HEK293 (cell line): ENCODE measurements around the gene GRK2.

ENCODE experiments used
- EGR2 ChIP-seq: fragments of 450-650 bp; formaldehyde crosslinking; IDR thresholded peaks from 2 replicates; pipeline ENCODE4 v1.5.1; 2016; ENCODE audit warnings: low read depth, missing biosample characterization, missing genetic modification characterization
- HOXA7 ChIP-seq: sonication (generic); formaldehyde crosslinking; IDR thresholded peaks from 2 replicates; pipeline ENCODE4 v1.8.1; 2022; ENCODE audit warnings: missing genetic modification reagents, borderline replicate concordance
- WT1 ChIP-seq: fragments of 450-650 bp; formaldehyde crosslinking; IDR thresholded peaks from 2 replicates; pipeline ENCODE4 v1.5.1; 2016; ENCODE audit warnings: missing biosample characterization, missing genetic modification characterization
- ZEB2 ChIP-seq: fragments of 450-650 bp; formaldehyde crosslinking; IDR thresholded peaks from 2 replicates; pipeline ENCODE4 v1.5.1; 2016; ENCODE audit warnings: missing biosample characterization, missing genetic modification characterization
- ZFP3 ChIP-seq: fragments of 450-650 bp; formaldehyde crosslinking; IDR thresholded peaks from 2 replicates; pipeline ENCODE4 v1.5.1; 2016; ENCODE audit warnings: low read depth, missing biosample characterization, missing genetic modification characterization
- ZNF202 ChIP-seq: fragments of 450-650 bp; formaldehyde crosslinking; IDR thresholded peaks from 2 replicates; pipeline ENCODE4 v1.5.1; 2016; ENCODE audit warnings: missing biosample characterization, missing genetic modification characterization, borderline replicate concordance
- ZNF426 ChIP-seq: fragments of 450-650 bp; formaldehyde crosslinking; IDR thresholded peaks from 2 replicates; pipeline ENCODE4 v1.5.1; 2017; ENCODE audit warnings: missing biosample characterization, missing genetic modification characterization, mild to moderate bottlenecking, inconsistent platforms, moderate library complexity
- ZNF610 ChIP-seq: fragments of 450-650 bp; formaldehyde crosslinking; IDR thresholded peaks from 2 replicates; pipeline ENCODE4 v1.5.1; 2016; ENCODE audit warnings: missing biosample characterization, missing genetic modification characterization, borderline replicate concordance
- ZNF707 ChIP-seq: fragments of 450-650 bp; formaldehyde crosslinking; IDR thresholded peaks from 2 replicates; pipeline ENCODE4 v1.5.1; 2016; ENCODE audit warnings: missing biosample characterization, missing genetic modification characterization
- ZNF76 ChIP-seq: fragments of 450-650 bp; formaldehyde crosslinking; IDR thresholded peaks from 2 replicates; pipeline ENCODE4; 2016; ENCODE audit warnings: low read depth, missing biosample characterization, missing genetic modification characterization, borderline replicate concordance
- TF ChIP-seq, protein P1 (sequence below): fragments of 450-650 bp; formaldehyde crosslinking; IDR thresholded peaks from 2 replicates; pipeline ENCODE4 v1.5.1; 2016; ENCODE audit warnings: missing biosample characterization, missing genetic modification characterization
- TF ChIP-seq, protein P2 (sequence below): fragments of 450-650 bp; formaldehyde crosslinking; IDR thresholded peaks from 2 replicates; pipeline ENCODE4 v1.5.1; 2016; ENCODE audit warnings: missing biosample characterization, missing genetic modification characterization
- TF ChIP-seq, protein P3 (sequence below): fragments of 450-650 bp; IDR thresholded peaks from 2 replicates; pipeline ENCODE4 v1.5.1; 2018; ENCODE audit warnings: missing biosample characterization, missing genetic modification characterization
- TF ChIP-seq, protein P4 (sequence below): fragments of 450-650 bp; formaldehyde crosslinking; IDR thresholded peaks from 2 replicates; pipeline ENCODE4 v1.5.1; 2017; ENCODE audit warnings: missing biosample characterization, missing genetic modification characterization

DNA sequence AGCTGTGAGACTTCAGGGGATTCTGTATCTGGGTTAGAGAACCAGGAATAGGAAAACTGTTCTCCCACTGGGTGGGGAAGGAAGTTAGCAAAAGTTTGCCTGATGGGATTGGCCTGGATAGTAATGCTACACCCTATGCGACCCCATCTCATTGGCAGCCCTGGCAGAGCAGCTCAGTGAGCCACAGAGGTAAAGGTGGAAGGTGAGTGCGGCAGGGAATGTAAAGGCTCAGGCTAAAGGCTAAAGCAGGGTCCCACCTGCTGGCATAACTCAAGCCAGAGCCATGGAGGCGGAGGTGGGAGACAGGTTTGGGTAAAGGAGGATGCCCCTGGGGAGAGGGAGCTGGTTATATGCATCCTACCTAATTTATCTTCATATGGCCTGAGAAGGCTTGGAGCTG is 55.8 kb downstream of the GRK2 start:
- TF ChIP-seq, protein P1, sequence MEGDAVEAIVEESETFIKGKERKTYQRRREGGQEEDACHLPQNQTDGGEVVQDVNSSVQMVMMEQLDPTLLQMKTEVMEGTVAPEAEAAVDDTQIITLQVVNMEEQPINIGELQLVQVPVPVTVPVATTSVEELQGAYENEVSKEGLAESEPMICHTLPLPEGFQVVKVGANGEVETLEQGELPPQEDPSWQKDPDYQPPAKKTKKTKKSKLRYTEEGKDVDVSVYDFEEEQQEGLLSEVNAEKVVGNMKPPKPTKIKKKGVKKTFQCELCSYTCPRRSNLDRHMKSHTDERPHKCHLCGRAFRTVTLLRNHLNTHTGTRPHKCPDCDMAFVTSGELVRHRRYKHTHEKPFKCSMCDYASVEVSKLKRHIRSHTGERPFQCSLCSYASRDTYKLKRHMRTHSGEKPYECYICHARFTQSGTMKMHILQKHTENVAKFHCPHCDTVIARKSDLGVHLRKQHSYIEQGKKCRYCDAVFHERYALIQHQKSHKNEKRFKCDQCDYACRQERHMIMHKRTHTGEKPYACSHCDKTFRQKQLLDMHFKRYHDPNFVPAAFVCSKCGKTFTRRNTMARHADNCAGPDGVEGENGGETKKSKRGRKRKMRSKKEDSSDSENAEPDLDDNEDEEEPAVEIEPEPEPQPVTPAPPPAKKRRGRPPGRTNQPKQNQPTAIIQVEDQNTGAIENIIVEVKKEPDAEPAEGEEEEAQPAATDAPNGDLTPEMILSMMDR (tag by site-specific recombination): no peak
- no peak for TF ChIP-seq ZNF707 (tag by site-specific recombination)
- TF ChIP-seq WT1 (tag by site-specific recombination): no peak
- TF ChIP-seq, protein P2, sequence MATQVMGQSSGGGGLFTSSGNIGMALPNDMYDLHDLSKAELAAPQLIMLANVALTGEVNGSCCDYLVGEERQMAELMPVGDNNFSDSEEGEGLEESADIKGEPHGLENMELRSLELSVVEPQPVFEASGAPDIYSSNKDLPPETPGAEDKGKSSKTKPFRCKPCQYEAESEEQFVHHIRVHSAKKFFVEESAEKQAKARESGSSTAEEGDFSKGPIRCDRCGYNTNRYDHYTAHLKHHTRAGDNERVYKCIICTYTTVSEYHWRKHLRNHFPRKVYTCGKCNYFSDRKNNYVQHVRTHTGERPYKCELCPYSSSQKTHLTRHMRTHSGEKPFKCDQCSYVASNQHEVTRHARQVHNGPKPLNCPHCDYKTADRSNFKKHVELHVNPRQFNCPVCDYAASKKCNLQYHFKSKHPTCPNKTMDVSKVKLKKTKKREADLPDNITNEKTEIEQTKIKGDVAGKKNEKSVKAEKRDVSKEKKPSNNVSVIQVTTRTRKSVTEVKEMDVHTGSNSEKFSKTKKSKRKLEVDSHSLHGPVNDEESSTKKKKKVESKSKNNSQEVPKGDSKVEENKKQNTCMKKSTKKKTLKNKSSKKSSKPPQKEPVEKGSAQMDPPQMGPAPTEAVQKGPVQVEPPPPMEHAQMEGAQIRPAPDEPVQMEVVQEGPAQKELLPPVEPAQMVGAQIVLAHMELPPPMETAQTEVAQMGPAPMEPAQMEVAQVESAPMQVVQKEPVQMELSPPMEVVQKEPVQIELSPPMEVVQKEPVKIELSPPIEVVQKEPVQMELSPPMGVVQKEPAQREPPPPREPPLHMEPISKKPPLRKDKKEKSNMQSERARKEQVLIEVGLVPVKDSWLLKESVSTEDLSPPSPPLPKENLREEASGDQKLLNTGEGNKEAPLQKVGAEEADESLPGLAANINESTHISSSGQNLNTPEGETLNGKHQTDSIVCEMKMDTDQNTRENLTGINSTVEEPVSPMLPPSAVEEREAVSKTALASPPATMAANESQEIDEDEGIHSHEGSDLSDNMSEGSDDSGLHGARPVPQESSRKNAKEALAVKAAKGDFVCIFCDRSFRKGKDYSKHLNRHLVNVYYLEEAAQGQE (tag by site-specific recombination): no peak
- TF ChIP-seq HOXA7 (CRISPR knock-in tag): no peak
- TF ChIP-seq, protein P3, sequence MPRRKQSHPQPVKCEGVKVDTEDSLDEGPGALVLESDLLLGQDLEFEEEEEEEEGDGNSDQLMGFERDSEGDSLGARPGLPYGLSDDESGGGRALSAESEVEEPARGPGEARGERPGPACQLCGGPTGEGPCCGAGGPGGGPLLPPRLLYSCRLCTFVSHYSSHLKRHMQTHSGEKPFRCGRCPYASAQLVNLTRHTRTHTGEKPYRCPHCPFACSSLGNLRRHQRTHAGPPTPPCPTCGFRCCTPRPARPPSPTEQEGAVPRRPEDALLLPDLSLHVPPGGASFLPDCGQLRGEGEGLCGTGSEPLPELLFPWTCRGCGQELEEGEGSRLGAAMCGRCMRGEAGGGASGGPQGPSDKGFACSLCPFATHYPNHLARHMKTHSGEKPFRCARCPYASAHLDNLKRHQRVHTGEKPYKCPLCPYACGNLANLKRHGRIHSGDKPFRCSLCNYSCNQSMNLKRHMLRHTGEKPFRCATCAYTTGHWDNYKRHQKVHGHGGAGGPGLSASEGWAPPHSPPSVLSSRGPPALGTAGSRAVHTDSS: no peak
- no peak for TF ChIP-seq ZFP3
- no peak for TF ChIP-seq EGR2
- TF ChIP-seq ZNF202: no peak
- no peak for TF ChIP-seq ZNF610
- TF ChIP-seq, protein P4, sequence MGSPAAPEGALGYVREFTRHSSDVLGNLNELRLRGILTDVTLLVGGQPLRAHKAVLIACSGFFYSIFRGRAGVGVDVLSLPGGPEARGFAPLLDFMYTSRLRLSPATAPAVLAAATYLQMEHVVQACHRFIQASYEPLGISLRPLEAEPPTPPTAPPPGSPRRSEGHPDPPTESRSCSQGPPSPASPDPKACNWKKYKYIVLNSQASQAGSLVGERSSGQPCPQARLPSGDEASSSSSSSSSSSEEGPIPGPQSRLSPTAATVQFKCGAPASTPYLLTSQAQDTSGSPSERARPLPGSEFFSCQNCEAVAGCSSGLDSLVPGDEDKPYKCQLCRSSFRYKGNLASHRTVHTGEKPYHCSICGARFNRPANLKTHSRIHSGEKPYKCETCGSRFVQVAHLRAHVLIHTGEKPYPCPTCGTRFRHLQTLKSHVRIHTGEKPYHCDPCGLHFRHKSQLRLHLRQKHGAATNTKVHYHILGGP (tag by site-specific recombination): no peak
- TF ChIP-seq ZEB2 (tag by site-specific recombination): no peak
- no peak for TF ChIP-seq ZNF426
- TF ChIP-seq ZNF76 (tag by site-specific recombination): no peak
